ENCODE data around the gene VAV2.

Gene VAV2

DNA sequence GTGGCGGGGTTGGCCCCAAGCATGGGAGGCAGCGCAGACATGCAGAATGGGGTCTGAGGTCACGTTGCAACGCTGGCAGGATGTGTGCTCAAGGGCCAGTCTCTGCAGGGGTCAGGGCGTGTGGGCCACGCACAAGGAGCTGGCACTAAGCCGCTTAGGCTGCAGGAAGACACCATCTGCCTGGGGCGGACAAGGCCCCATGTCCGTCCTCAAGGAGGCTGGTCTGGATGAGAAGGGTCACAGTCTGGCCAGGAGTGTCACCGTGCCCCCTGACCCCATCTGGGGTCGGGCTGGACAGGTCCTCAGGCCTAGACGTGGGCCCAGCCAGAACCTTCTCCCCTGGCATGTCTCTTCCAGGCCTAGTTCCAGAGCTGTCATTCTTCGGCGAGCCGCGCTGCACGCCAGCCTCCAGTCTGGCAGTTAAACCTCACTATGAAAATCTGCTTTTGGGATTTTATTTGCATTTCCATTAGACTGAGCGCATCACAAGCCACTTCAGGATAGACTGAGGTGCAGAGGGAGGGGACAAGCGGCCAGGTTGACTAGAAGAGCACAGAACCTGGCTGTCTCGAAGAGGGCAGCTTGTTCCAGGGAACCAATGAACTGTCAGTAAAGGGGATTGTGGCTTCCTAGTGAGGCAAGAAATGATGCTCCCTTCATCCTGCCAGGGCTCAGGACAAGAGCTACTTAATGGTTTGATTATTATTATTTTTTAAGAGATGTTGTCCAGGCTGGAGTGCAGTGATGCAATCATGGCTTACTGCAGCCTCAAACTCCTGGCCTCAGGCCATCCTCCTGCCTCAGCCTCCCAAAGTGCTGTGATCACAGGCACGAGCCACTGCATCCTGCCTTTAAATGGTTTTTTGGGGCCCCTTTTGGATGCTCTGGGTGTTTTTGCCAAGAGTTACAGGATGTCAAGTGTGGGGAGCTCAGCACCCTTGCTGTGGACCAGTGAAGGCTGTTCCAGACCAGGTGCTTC is 37.4 kb upstream of the VAV2 start:
- H3K4me3 ChIP-seq (ENCODE audit: low read length): no peak overlapping the region
- no peak for DNase-seq (ENCODE audit: low read depth, low spot score)

DNA sequence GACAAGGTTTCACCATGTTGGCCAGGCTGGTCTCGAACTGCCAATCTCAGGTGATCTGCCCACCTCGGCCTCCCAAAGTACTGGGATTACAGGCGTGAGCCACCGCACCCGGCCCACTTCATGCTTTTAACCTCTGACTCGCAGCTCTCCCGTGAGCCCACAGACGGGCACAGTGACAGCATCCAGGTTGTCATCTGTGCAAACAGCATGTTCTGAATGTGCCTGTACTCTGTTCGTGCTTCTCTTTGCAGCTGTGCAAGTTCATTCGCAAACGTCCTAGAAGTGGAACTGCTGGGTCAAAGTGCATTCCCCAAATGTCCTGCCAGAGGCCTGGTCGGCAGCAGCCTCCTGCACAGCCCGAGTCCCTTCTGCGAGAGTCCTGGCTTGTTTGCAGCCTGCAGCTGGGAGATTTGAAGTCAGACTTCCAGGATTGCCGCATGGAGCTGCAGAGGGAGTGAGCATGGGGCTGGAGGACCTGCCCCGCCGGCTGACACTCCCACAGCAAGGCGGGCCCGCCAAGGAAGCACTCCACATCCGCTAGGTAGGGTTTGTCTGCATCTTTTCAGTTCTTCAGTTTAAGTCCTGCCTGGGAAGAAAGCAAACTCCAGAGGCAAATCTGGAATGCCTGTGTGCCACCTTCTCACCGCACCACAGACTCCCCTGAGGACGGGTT is 36.6 kb upstream of the VAV2 start:
- no peak overlapping the region for H3K4me3 ChIP-seq (ENCODE audit: low read length)
- DNase-seq (ENCODE audit: low read depth, low spot score): no peak

GRCh38 chr9:134028076-134028475 is 36.0 kb upstream of the VAV2 start:
- DNase-seq (ENCODE audit: low read depth, low spot score): no peak
- no peak overlapping the region for H3K4me3 ChIP-seq (ENCODE audit: low read length)

DNA sequence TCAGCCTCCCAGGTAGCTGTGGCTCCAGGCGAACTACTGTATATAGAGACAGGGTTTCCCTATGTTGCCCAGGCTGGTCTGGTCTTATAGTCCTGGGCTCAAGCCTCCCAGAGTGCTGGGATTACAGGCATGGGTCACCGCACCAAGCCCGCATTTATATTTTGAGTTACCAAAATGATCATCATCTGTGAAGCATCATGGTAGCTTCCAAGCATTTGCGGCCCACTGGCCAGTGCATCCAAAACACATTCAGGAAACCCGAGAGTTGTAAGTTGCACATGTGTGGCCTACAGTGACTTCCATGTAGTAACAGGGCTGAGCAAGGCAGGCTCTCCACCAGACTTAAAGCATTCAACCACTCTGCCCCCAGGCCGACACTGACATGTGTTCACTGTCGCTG is 35.4 kb upstream of the VAV2 start:
- DNase-seq (ENCODE audit: low read depth, low spot score): no peak
- no peak overlapping the region for H3K4me3 ChIP-seq (ENCODE audit: low read length)

GRCh38 chr9:134026981-134027380 is 34.9 kb upstream of the VAV2 start:
- no peak for DNase-seq (ENCODE audit: low read depth, low spot score)
- no peak overlapping the region for H3K4me3 ChIP-seq (ENCODE audit: low read length)

DNA sequence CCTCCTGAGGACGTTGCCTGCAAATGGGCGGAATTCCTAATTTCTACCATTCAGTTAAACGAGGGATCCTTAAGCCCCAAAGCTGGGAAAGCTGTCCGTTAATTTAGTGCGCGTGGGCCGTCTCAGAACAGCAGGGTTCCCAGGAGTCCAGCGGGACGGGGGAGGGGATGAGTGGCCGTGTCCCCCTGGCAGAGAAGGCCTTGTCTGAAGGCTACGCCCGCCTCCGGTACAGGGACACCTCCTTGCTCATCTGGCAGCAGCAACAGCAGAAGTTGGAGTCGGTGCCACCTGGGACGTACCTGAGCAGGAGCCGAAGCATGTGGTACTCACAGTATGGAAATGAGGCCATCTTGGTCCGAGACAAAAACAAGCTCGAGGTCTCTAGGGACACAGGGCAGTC is 34.5 kb upstream of the VAV2 start:
- H3K4me3 ChIP-seq (ENCODE audit: low read length): no peak overlapping the region

GRCh38 chr9:134025606-134026541 is 33.8 kb upstream of the VAV2 start:
- DNase-seq (ENCODE audit: low read depth, low spot score): peak; percentile 34
- H3K4me3 ChIP-seq (ENCODE audit: low read length): peak overlapping the region; percentile 80

More for the DNA sequence above, 34.5 kb upstream of the VAV2 start:
- no peak for DNase-seq (ENCODE audit: low read depth, low spot score)

DNA sequence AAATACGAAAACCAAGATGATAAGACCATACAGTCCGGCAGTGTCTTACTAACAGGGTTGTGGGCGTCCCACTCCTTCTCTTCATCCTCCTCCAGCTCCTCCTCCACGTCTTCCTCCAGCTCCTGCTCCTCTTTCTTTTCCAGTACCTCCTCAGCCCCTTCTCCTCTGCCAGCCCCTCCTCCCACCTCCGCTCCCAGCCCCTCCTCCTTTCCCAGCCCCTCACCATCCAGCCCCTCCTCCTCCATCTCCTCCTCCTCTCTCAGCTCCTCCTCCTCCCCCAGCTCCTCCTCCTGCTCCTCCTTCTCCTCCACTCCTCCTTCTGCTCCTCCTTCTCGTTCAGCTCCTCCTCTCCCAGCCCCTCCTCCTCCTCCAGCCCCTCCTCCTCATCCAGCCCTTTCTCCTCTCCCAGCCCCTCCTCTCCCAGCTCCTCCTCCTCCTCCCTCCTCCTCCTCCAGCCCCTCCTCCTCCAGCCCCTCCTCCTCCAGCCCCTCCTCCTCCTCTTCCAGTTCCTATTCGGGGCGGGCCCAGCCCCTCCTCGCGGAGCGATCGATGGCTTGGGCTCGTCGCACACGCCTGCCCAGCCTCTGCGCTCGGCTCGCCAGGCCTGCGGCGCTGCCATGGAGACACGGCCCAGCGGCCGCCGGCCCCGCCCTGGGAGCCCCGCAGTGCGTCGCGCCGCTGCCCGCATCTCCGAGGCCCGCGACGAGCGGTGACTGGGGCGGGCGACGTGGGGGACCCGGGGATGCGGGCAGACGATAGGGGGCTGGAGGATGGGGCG is 32.9 kb upstream of the VAV2 start, which contains the start of gene BRD3OS:
Gene BRD3OS, plus strand, starts transcription at position 654 of the 778 bp plus-strand sequence. CDS start 1,267 bp downstream, outside the sequence.
- DNase-seq (ENCODE audit: low read depth, low spot score): peak; percentile 97
- H3K4me3 ChIP-seq (ENCODE audit: low read length): peak within 1 kb of the TSS; percentile 80

GRCh38 chr9:134024214-134024792 is 32.2 kb upstream of the VAV2 start:
- peak overlapping the region; percentile 43 for H3K4me3 ChIP-seq (ENCODE audit: low read length)
- no peak for DNase-seq (ENCODE audit: low read depth, low spot score)

DNA sequence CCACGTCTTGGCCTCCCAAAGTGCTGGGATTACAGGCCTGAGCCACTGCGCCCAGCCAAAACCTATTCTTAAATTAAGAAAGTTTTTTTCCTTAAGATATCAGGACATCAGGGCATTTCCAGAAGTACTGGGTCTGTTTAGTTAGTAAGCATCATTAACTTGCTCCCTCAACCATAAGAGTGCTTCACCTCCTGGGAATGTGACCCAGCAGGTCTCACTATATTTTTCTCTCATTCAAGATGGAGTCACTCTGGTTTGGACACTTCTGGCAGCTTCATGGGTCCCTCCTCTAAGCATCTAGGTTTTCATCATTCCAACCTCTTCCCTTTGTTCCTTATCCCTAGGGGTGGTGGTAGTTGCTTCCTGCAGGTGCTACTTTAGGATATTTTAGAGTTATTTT is 22.8 kb upstream of the VAV2 start:
- H3K4me3 ChIP-seq (ENCODE audit: low read length): no peak overlapping the region
- DNase-seq (ENCODE audit: low read depth, low spot score): no peak

DNA sequence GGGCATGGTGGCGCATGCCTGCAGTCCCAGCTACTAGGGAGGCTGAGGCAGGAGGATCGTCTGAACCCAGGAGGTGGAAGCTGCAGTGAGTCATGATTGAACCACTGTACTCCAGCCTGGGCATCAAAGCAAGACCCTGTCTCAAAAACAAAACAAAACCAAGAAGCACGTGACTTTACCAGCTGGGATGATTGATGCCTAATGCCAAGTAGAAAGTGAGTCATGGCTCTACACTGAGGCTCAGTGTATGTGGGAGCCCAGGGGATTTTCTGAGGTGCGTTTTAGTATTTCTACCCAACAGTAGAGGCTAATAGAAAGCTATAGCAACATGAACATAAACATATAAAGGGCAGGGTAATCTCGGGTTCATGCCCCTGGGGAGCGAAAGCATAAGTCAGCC is 19.3 kb upstream of the VAV2 start:
- no peak for DNase-seq (ENCODE audit: low read depth, low spot score)

GRCh38 chr9:134010310-134011173 is 18.4 kb upstream of the VAV2 start:
- no peak overlapping the region for H3K4me3 ChIP-seq (ENCODE audit: low read length)
- DNase-seq (ENCODE audit: low read depth, low spot score): no peak

More for the DNA sequence above, 19.3 kb upstream of the VAV2 start:
- H3K4me3 ChIP-seq (ENCODE audit: low read length): no peak overlapping the region

- no peak for DNase-seq (ENCODE audit: low read depth, low spot score)
Measured at GRCh38 chr9:134007571-134007970, 15.4 kb upstream of the VAV2 start.

GRCh38 chr9:134007150-134007549 is 15.0 kb upstream of the VAV2 start:
- no peak for DNase-seq (ENCODE audit: low read depth, low spot score)
- no peak overlapping the region for H3K4me3 ChIP-seq (ENCODE audit: low read length)

More at GRCh38 chr9:134007571-134007970, 15.4 kb upstream of the VAV2 start:
- H3K4me3 ChIP-seq (ENCODE audit: low read length): no peak overlapping the region

DNA sequence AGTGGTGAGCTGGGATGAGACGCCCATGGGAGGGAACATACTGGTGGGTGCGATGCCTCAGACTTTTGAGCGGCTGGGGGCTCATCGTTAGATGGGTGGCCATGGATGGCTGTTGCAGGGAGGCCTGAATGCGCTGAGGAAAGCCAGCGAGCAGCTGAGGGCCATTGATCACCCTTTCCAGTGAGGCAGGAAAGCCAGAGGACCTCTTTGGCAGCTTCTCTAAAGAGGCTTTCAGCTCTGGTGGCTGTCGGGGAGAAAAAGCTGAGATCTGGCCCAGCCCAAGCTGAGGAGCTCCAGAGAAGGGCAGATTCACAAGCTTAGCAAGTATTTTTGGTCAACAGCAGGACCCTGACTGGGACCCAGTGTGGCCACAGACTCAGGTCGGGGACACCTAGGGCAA is 13.3 kb upstream of the VAV2 start:
- DNase-seq (ENCODE audit: low read depth, low spot score): no peak
- no peak overlapping the region for H3K4me3 ChIP-seq (ENCODE audit: low read length)

DNA sequence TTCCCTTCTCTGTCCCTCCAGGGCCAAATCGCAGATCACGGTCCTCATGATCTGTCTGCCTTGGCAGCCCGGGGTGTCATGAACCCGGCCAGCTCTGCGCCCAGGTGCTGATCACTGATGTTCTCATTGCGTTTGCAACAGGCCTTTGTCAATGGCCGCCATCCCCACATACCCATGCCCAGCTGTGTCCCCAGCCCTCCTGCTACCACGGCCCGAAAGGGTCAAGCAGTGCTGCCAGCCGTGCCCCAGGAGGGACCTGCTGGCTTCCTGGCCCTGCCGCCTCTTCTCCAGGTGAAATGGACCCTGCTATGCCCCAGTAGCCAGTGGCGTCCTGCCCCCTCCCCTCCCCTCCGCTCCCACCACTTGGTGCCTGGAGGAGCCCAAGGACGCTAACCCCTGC is 12.8 kb upstream of the VAV2 start:
- no peak overlapping the region for H3K4me3 ChIP-seq (ENCODE audit: low read length)
- DNase-seq (ENCODE audit: low read depth, low spot score): no peak

Measured in Jurkat, Clone E6-1 (cell line).